OCI-LY1 (cell line): ENCODE measurements around the gene DBX1.

Experiments
- H2AFZ ChIP-seq: fragments of 200-600 bp; sonication (generic), shearing (Covaris generic); 2 replicates; pipeline ENCODE4 v1.6.0; 2014; ENCODE audit warnings: antibody characterized with exemption, mild to moderate bottlenecking, low read length
- H3F3A ChIP-seq: fragments of 200-600 bp; sonication (generic), shearing (Covaris generic); 2 replicates; pipeline ENCODE4 v1.6.0; 2014; ENCODE audit warnings: mild to moderate bottlenecking, antibody characterized with exemption, low read length, moderate library complexity; ENCODE audit not compliant: insufficient read depth
- H3K27ac ChIP-seq: fragments of 200-600 bp; sonication (generic); 2 replicates; pipeline ENCODE4 v1.5.1; 2014; ENCODE audit warnings: low read length, mixed run types, mild to moderate bottlenecking, low read depth; ENCODE audit not compliant: poor library complexity, severe bottlenecking
- H3K27me3 ChIP-seq: fragments of 200-600 bp; sonication (generic); 2 replicates; pipeline ENCODE4 v1.6.0; 2014; ENCODE audit warnings: antibody characterized with exemption, mild to moderate bottlenecking, low read length, moderate library complexity; ENCODE audit not compliant: insufficient read depth
- H3K36me3 ChIP-seq: fragments of 200-600 bp; sonication (generic); 2 replicates; pipeline ENCODE4 v1.6.1; 2014; ENCODE audit warnings: mild to moderate bottlenecking, antibody characterized with exemption, low read length, moderate library complexity, mixed read lengths; ENCODE audit not compliant: insufficient read depth
- H3K4me1 ChIP-seq: fragments of 200-600 bp; sonication (generic); 2 replicates; pipeline ENCODE4 v1.5.1; 2014; ENCODE audit warnings: mild to moderate bottlenecking, low read length, moderate library complexity; ENCODE audit not compliant: insufficient read depth, severe bottlenecking
- H3K4me2 ChIP-seq: fragments of 200-600 bp; sonication (generic), shearing (Covaris generic); 2 replicates; pipeline ENCODE4 v1.6.1; 2014; ENCODE audit warnings: low read length
- H3K4me3 ChIP-seq: fragments of 200-600 bp; sonication (generic); 2 replicates; pipeline ENCODE4 v1.5.1; 2014; ENCODE audit warnings: low read length, low read depth, mild to moderate bottlenecking, mixed read lengths; ENCODE audit not compliant: poor library complexity, severe bottlenecking
- H3K79me2 ChIP-seq: fragments of 200-600 bp; shearing (Covaris generic); 2 replicates; pipeline ENCODE4 v1.6.1; 2016; ENCODE audit warnings: mixed run types, low read length, mixed read lengths; ENCODE audit not compliant: insufficient read depth
- H3K9ac ChIP-seq: fragments of 200-600 bp; sonication (generic), shearing (Covaris generic); 2 replicates; pipeline ENCODE4 v1.6.1; 2014; ENCODE audit warnings: mild to moderate bottlenecking, low read length, mixed read lengths
- H3K9me2 ChIP-seq: fragments of 200-600 bp; sonication (generic), shearing (Covaris generic); 2 replicates; pipeline ENCODE4 v1.6.1; 2014; ENCODE audit warnings: low read depth, mild to moderate bottlenecking, low read length, mixed read lengths
- H3K9me3 ChIP-seq: fragments of 200-600 bp; shearing (Covaris generic); 2 replicates; pipeline ENCODE4 v1.6.1; 2014; ENCODE audit warnings: low read length, mixed read lengths
- H4K20me1 ChIP-seq: fragments of 200-600 bp; sonication (generic), shearing (Covaris generic); 2 replicates; pipeline ENCODE4 v1.6.0; 2016; ENCODE audit warnings: mild to moderate bottlenecking, low read length; ENCODE audit not compliant: insufficient read depth
- CTCF ChIP-seq: fragments of 200-600 bp; sonication (generic), shearing (Covaris generic); IDR thresholded peaks from 2 replicates; pipeline ENCODE4 v1.5.1; 2017; ENCODE audit warnings: mild to moderate bottlenecking, antibody characterized with exemption, low read length, moderate library complexity, mixed read lengths
- EZH2 ChIP-seq: fragments of 200-600 bp; sonication (generic), shearing (Covaris generic); IDR thresholded peaks from 2 replicates; pipeline ENCODE4 v1.8.0; 2017; ENCODE audit warnings: borderline replicate concordance, mixed run types, mild to moderate bottlenecking, antibody characterized with exemption, low read length, moderate library complexity, mixed read lengths

Gene DBX1

GRCh38 chr11:20122131-20122530 lies 38.1 kb downstream of the DBX1 start:
- no peaks in the 10 kb centered on the region for H4K20me1 ChIP-seq
- H3K9me3 ChIP-seq: no peaks in the 10 kb centered on the region
- no peak overlapping the region for H3K4me2 ChIP-seq
- H3K9ac ChIP-seq: no peak overlapping the region
- TF ChIP-seq EZH2 (no peak), CTCF (no peak)
- no peak overlapping the region for H3K27ac ChIP-seq
- H3K27me3 ChIP-seq: 0 out of 2 replicates have a peak, but pooled peaks cover 4% of the 10 kb centered on the region
- no peak overlapping the region for H3K4me3 ChIP-seq
- H3K36me3 ChIP-seq: no peaks in the 10 kb centered on the region
- no peaks in the 10 kb centered on the region for H3K9me2 ChIP-seq
- no peaks in the 10 kb centered on the region for H3K4me1 ChIP-seq
- no peaks in the 10 kb centered on the region for H3K79me2 ChIP-seq
- no peaks in the 10 kb centered on the region for H3F3A ChIP-seq
- H2AFZ ChIP-seq: no peak overlapping the region

GRCh38 chr11:20120134-20120925 lies 39.9 kb downstream of the DBX1 start:
- H2AFZ ChIP-seq: no peak overlapping the region
- no peak overlapping the region for H3K4me2 ChIP-seq
- no peaks in the 10 kb centered on the region for H4K20me1 ChIP-seq
- H3K9me2 ChIP-seq: no peaks in the 10 kb centered on the region
- H3K36me3 ChIP-seq: no peaks in the 10 kb centered on the region
- H3K9me3 ChIP-seq: no peaks in the 10 kb centered on the region
- H3K4me3 ChIP-seq: no peak overlapping the region
- no peaks in the 10 kb centered on the region for H3K79me2 ChIP-seq
- H3F3A ChIP-seq: no peaks in the 10 kb centered on the region
- TF ChIP-seq EZH2 (no peak), CTCF (no peak)
- 0 out of 2 replicates have a peak, but pooled peaks cover 4% of the 10 kb centered on the region for H3K27me3 ChIP-seq
- H3K27ac ChIP-seq: no peak overlapping the region
- H3K9ac ChIP-seq: no peak overlapping the region
- H3K4me1 ChIP-seq: no peaks in the 10 kb centered on the region

GRCh38 chr11:20119315-20119714 lies 41.0 kb downstream of the DBX1 start:
- Histone ChIP-seq H3K4me2 (no peak overlapping the region), H3K9ac (no peak overlapping the region), H3K79me2 (no peaks in the 10 kb centered on the region), H3K4me3 (no peak overlapping the region), H3K36me3 (no peaks in the 10 kb centered on the region), H3K9me2 (no peaks in the 10 kb centered on the region), H3F3A (no peaks in the 10 kb centered on the region), H2AFZ (no peak overlapping the region), H4K20me1 (no peaks in the 10 kb centered on the region), H3K27ac (no peak overlapping the region), H3K4me1 (no peaks in the 10 kb centered on the region), H3K27me3 (0 out of 2 replicates have a peak, but pooled peaks cover 4% of the 10 kb centered on the region), H3K9me3 (no peaks in the 10 kb centered on the region)
- TF ChIP-seq EZH2 (no peak), CTCF (no peak)
